Aorta (tissue), 5 donors: ENCODE data around the gene DNAAF3. TPM values are rescaled to one million over a fixed set of nuclear protein-coding genes. Genes with fewer than 3 reads are reported as not detected.

ENCODE experiments used
- ATAC-seq: fragments of 200-7000 bp; cut with Tn5 transposase; one replicate; pipeline ENCODE4 v1.9.1; 2022; ENCODE audit warnings: moderate library complexity; ENCODE audit not compliant: low FRiP score
- DNase-seq, 2 donors: peaks; one replicate each; pipeline ENCODE4 v3.0.0-alpha.2; 2020
- H3K27ac ChIP-seq, 2 donors: one replicate each; pipeline ENCODE4 v1.5.1; 2013; ENCODE audit warnings: low read length in 2 of 2, mild to moderate bottlenecking in 2 of 2, moderate library complexity in 2 of 2, control low read depth in 1 of 2, inconsistent platforms in 1 of 2, low read depth in 1 of 2
- H3K27me3 ChIP-seq, 2 donors: one replicate each; pipeline ENCODE4 v1.6.1; 2013; ENCODE audit warnings: control low read depth in 1 of 2, low read length in 1 of 2, mild to moderate bottlenecking in 1 of 2, moderate library complexity in 1 of 2; ENCODE audit not compliant: insufficient read depth in 2 of 2, control insufficient read depth in 1 of 2
- H3K36me3 ChIP-seq, 2 donors: one replicate each; pipeline ENCODE4 v1.6.1; 2013; ENCODE audit warnings: control low read depth in 1 of 2, low read length in 1 of 2, mild to moderate bottlenecking in 1 of 2; ENCODE audit not compliant: insufficient read depth in 2 of 2, control insufficient read depth in 1 of 2
- H3K4me1 ChIP-seq, 2 donors: one replicate each; pipeline ENCODE4 v1.6.1; 2013; ENCODE audit warnings: low read length in 2 of 2, control low read depth in 1 of 2, mild to moderate bottlenecking in 1 of 2, moderate library complexity in 1 of 2; ENCODE audit not compliant: insufficient read depth in 2 of 2, control insufficient read depth in 1 of 2
- H3K4me3 ChIP-seq, 2 donors: one replicate each; pipeline ENCODE4 v1.5.1; 2013; ENCODE audit warnings: low read length in 2 of 2, control low read depth in 1 of 2, mild to moderate bottlenecking in 1 of 2
- H3K9me3 ChIP-seq: one replicate; pipeline ENCODE4 v1.6.1; 2013; ENCODE audit warnings: mild to moderate bottlenecking, low read length; ENCODE audit not compliant: control insufficient read depth
- WGBS, 2 donors: extraction: QIAGEN DNeasy Blood & Tissue Kit; methylation state at CpG; one replicate each; pipeline ENCODE4 v1.1.7; 2013; 5-methylcytosine and 5-hydroxymethylcytosine counted together
- intact Hi-C, 2 donors: fragments of 100-400 bp; cut with DNase I; formaldehyde crosslinking; loops; one replicate each; pipeline versions ENCODE4 v1.14.2 to v1.15.0; 2022
- polyA plus RNA-seq, 2 donors: library from polyadenylated mRNA; stranded (reverse); fragments of 200-250 nt; gene quantifications; one replicate each; pipeline ENCODE4 v1.2.3, GENCODE V29; 2013
- total RNA-seq, 2 donors: library from RNA; stranded (reverse); fragmentation: NEBNext Ultra II Directional; extraction: Animal tissue kit (Norgen Biotek cat#: 25700); gene quantifications; one replicate each; pipeline ENCODE4 v1.2.1, GENCODE V29; 2021
- donor health status: healthy with polysubstance abuse.
- donor health status: Bipolar disorder and iron deficiency.
- donor health status: DM: no; HTN: no; CAD: no.
- donor health status: DM: no; HTN: no; CAD: no.
- donor health status: DM: yes; HTN: yes; CAD: no.

DNAAF3 gene
- total and polyA plus RNA-seq, 4 donors, result 0.38 to 0.87 TPM; not detected in 2

DNA sequence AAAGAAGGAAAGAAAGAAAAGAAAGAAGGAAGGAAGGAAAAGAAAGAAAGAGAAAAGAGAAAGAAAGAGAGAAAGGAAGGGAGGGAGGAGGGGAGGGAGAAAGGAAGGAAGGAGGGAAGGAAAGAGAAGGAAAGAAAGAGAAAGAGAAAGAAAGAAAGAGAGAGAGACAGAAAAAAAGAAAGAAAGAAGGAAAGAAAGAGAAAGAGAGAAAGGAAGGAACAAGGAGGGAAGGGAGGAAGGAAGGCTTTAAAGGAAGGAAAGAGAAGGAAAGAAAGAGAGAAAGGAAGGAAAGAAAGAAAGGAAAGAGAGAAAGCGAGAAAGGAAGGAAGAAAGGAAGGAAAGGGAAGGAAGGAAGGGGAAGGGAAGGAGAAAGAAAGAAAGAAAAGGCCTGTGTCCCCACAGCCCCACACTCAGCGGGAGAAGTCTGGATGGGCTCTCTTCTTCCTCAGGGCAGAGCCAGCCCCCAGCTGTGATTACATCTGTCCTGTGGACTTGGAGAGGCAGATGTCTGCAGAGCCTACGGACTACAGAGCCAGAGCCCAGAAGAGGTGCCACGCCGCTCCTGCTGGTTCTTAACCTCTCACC is 33.3 kb upstream of the DNAAF3 start:
- DNase-seq (no peak), ATAC-seq (no peak)
- 53 to 56% methylated on average over 5 of the region's 5 CpGs for WGBS, 2 donors
- no peaks in the 10 kb centered on the region for H3K9me3 ChIP-seq
- no peak overlapping the region for H3K27ac ChIP-seq
- no peaks in the 10 kb centered on the region for H3K36me3 ChIP-seq
- no peaks in the 10 kb centered on the region for H3K4me1 ChIP-seq
- no peaks in the 10 kb centered on the region for H3K27me3 ChIP-seq
- no peak overlapping the region for H3K4me3 ChIP-seq
- intact Hi-C loops, result no loop called here

DNA sequence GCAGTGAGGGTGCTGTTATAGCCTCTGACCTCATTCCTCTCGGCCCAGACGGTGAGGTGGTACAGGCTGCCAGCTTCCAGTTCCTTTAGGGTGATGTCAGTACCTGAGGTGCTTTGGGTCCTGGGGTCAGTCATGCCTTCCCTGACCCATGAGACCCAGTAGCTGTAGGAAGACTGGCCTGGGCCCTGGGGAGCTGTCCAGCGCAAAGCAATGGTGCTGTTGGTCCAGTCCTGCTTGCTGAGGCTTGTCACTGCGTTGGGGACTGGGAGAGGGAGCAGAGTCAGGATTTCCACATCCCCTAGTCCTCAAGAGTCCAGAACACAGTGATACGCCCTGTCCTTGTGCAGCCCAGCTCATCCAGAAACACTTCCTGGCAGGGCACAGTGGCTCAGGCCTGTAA is 32.2 kb upstream of the DNAAF3 start:
- intact Hi-C loops, result no loop called here
- Histone ChIP-seq H3K9me3 (no peaks in the 10 kb centered on the region), H3K36me3 (no peaks in the 10 kb centered on the region), H3K4me3 (no peak overlapping the region), H3K4me1 (no peaks in the 10 kb centered on the region), H3K27me3 (no peaks in the 10 kb centered on the region), H3K27ac (no peak overlapping the region)
- DNase-seq, result no peak
- ATAC-seq, result no peak
- WGBS, 2 donors, result 45% methylated on average over 5 of the region's 5 CpGs

DNA sequence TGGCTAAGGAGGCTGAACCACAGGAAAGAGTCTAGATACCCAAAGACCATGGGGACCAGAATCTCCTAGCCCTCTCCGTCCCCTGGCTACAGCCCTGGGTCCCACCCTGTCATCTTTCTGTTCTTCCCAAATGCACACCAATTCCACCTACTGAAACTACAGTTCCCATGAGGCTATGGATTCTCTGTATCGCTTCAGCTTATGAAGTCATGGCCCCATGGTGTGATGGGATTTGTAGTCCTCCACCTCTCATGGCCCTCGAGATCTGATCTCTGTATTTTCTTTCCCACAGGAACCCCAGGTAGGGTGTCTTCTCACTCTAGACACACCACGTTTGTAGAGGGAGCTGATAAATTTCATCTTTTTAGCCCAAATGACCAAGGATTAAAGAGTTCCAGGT is 31.1 kb upstream of the DNAAF3 start:
- Histone ChIP-seq H3K36me3 (no peaks in the 10 kb centered on the region), H3K4me3 (no peak overlapping the region), H3K9me3 (no peaks in the 10 kb centered on the region), H3K4me1 (no peaks in the 10 kb centered on the region), H3K27me3 (no peaks in the 10 kb centered on the region), H3K27ac (no peak overlapping the region)
- 50 to 56% methylated on average over 4 of the region's 4 CpGs for WGBS, 2 donors
- DNase-seq (no peak), ATAC-seq (no peak)
- intact Hi-C loops, result no loop called here

DNA sequence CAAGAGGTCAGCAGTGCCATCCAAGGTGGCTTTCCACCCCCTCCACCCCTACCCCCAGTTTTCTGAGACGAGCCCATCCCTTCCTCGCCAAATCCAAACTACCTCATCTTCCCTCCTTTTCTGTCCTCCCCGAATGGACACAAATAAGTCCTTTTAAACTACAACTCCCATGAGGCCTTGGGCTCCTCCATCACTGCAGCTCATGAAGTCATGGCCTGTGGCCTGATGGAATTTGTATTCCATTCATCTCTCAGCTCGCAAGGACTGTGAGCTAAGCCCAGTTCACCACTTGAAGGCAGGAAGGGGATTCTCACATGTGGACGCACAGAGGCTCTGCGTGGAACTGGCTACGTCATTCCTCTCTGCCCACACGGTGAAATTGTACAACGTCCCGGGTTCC is 30.4 kb upstream of the DNAAF3 start:
- H3K27me3 ChIP-seq, result no peaks in the 10 kb centered on the region
- DNase-seq, result no peak
- H3K27ac ChIP-seq, result no peak overlapping the region
- intact Hi-C loops, result no loop called here
- no peaks in the 10 kb centered on the region for H3K9me3 ChIP-seq
- no peaks in the 10 kb centered on the region for H3K36me3 ChIP-seq
- H3K4me1 ChIP-seq, result no peaks in the 10 kb centered on the region
- no peak for ATAC-seq
- H3K4me3 ChIP-seq, result no peak overlapping the region
- WGBS, 2 donors, result 83 to 87% methylated on average over 10 of the region's 10 CpGs

DNA sequence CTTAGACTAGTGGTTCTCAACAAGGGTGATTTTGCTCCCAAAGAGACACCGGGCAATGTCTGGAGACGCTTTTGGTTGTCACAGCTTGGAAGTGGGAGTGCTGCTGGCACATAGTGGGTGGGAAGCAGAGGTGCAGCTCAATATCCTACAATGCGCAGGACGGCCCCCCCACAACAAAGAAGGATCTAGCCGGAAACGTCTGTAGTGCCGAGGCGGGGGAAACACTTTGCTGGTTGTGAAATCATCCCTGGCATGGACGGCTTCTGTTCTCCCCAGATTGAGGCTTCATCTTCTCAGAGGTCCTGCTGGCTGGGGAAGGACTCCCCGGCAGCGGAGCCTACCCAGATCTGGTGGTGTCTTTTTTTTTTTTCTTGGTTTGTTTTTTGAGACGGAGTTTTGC is 27.1 kb upstream of the DNAAF3 start:
- Histone ChIP-seq H3K9me3 (no peaks in the 10 kb centered on the region), H3K27ac (no peak overlapping the region), H3K27me3 (no peaks in the 10 kb centered on the region), H3K4me3 (no peak overlapping the region), H3K36me3 (no peaks in the 10 kb centered on the region), H3K4me1 (no peaks in the 10 kb centered on the region)
- no peak for ATAC-seq
- DNase-seq, result no peak
- WGBS, 2 donors, result 72 to 76% methylated on average over 12 of the region's 12 CpGs
- intact Hi-C loops, result no loop called here

DNA sequence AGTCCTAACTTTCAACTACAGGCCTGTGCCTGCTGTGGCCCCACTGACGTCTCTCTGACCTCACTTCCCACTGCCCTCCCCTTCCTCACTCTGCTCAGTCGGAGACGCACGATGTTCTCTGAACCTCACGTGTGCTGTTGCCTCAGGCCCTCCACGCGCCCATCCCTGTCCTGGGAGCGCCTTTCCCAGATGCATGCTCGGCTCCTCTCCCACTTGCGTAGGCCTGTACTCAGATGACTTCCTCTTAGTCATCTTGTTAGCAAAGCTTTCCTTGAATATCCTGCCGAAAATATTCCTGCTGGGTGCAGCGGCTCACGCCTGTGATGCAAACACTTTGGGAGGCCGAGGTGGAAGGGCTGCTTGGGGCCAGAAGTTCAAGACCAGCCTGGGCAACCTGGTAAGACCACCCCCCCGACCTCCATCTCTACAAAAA is 23.0 kb upstream of the DNAAF3 start:
- Histone ChIP-seq H3K36me3 (no peaks in the 10 kb centered on the region), H3K27me3 (no peaks in the 10 kb centered on the region), H3K9me3 (peaks cover 2% of the 10 kb centered on the region), H3K27ac (no peak overlapping the region), H3K4me1 (no peaks in the 10 kb centered on the region), H3K4me3 (no peak overlapping the region)
- 57 to 63% methylated on average over 15 of the region's 15 CpGs for WGBS, 2 donors
- DNase-seq (no peak), ATAC-seq (no peak)
- intact Hi-C loops, result no loop called here

DNA sequence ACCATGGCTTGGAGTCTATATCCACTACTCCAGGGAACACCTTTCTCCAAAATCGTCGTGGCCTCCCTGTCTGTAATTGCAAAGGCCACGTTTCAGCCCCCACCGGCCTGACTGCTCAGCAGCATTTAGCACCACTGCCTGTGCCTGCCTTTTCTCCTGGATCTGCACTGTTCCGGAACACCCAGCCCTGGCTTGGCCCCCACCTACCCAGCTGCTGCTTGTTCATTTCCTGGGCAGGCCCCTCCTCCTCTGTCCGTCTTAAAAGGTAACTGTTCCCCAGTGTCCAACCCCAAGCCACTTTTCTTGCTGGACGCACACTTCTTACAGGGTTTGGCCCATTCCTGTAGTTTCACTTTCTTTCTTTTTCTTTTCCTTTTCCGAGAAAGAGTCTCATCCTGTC is 22.2 kb upstream of the DNAAF3 start:
- no peaks in the 10 kb centered on the region for H3K36me3 ChIP-seq
- peaks cover 2% of the 10 kb centered on the region for H3K9me3 ChIP-seq
- no peaks in the 10 kb centered on the region for H3K27me3 ChIP-seq
- DNase-seq (no peak), ATAC-seq (no peak)
- intact Hi-C loops, result no loop called here
- H3K4me3 ChIP-seq, result no peak overlapping the region
- H3K4me1 ChIP-seq, result no peaks in the 10 kb centered on the region
- H3K27ac ChIP-seq, result no peak overlapping the region
- WGBS, 2 donors, result 62 to 67% methylated on average over 8 of the region's 8 CpGs

DNA sequence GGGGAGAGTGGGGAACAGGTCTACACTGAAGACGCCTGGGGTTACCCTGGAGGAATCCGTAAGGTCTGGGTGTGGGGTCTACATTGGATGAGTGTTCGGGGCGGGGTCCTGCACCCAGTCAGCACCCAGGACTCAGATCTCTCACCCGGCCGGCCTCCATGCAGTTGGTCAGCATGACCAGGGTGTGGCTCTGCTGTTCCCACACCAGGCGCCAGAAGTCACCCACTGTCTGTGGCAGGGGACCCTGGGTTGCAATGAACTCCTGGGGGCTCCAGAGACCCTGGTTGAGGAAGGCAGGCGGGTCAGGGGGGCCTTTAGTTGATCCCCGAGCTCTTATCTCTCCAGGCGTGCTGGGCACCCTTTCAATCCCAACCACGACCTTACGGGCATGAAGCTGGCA is 19.7 kb upstream of the DNAAF3 start:
- WGBS, 2 donors, result 73 to 75% methylated on average over 12 of the region's 12 CpGs
- ATAC-seq (no peak), DNase-seq (no peak)
- Histone ChIP-seq H3K9me3 (peaks cover 2% of the 10 kb centered on the region), H3K27me3 (no peaks in the 10 kb centered on the region), H3K36me3 (no peaks in the 10 kb centered on the region), H3K27ac (no peak overlapping the region), H3K4me3 (no peak overlapping the region), H3K4me1 (no peaks in the 10 kb centered on the region)
- intact Hi-C loops, result no loop called here

DNA sequence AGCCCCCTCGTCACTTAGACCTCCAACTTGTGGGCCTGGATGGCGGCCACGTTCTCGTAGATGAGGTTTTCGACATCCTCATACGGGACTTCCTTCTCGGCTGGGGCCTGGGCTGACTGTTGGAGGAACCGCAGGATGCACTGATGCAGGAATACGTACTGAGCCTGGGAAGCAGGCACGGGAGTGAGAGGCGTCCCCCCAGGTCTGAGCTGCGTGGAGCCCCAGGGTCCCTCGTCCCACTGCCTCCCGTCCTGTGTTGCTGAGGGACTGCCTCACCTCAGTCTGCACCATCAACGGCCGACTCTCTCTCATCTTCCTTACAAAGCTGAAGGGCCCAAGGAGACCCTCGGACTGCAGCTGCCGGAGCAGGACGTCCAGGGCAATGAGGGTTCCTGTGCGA is 15.3 kb upstream of the DNAAF3 start:
- Histone ChIP-seq H3K4me3 (no peak overlapping the region), H3K36me3 (no peaks in the 10 kb centered on the region), H3K27ac (no peak overlapping the region), H3K27me3 (no peaks in the 10 kb centered on the region), H3K4me1 (no peaks in the 10 kb centered on the region), H3K9me3 (peaks cover 2% of the 10 kb centered on the region)
- DNase-seq (no peak), ATAC-seq (no peak)
- intact Hi-C loops, result no loop called here
- 68 to 69% methylated on average over 20 of the region's 20 CpGs for WGBS, 2 donors
